Trophoblast cell (in vitro differentiated cells and primary cell): ENCODE data around the gene SNX19.

ENCODE experiments used
- DNase-seq, 2 donors: peaks; one replicate each; pipeline ENCODE4 v3.0.0-alpha.2; 2016
- H2AFZ ChIP-seq: 2 replicates; pipeline ENCODE4 v1.6.1; 2013; ENCODE audit warnings: low read length, moderate library complexity, mild to moderate bottlenecking; ENCODE audit not compliant: insufficient read depth, poor library complexity
- H2AK5ac ChIP-seq: 2 replicates; pipeline ENCODE4 v1.6.1; 2013; ENCODE audit warnings: mild to moderate bottlenecking, low read length
- H2BK120ac ChIP-seq: 2 replicates; pipeline ENCODE4 v1.6.1; 2013; ENCODE audit warnings: low read length, mild to moderate bottlenecking, moderate library complexity; ENCODE audit not compliant: insufficient read depth, poor library complexity
- H2BK12ac ChIP-seq: 2 replicates; pipeline ENCODE4 v1.6.1; 2013; ENCODE audit warnings: mild to moderate bottlenecking, low read length, moderate library complexity
- H2BK5ac ChIP-seq: 2 replicates; pipeline ENCODE4 v1.6.1; 2013; ENCODE audit warnings: low read length, low read depth, moderate library complexity, mild to moderate bottlenecking; ENCODE audit not compliant: poor library complexity
- H3K14ac ChIP-seq: 2 replicates; pipeline ENCODE4 v1.6.1; 2013; ENCODE audit warnings: mild to moderate bottlenecking, low read length
- H3K18ac ChIP-seq: 2 replicates; pipeline ENCODE4 v1.6.1; 2013; ENCODE audit warnings: mild to moderate bottlenecking, low read length
- H3K23ac ChIP-seq: 2 replicates; pipeline ENCODE4 v1.6.1; 2013; ENCODE audit warnings: low read length
- H3K27ac ChIP-seq: 2 replicates; pipeline ENCODE4 v1.5.1; 2013; ENCODE audit warnings: low read depth, mild to moderate bottlenecking, inconsistent platforms, low read length, moderate library complexity
- H3K27me3 ChIP-seq: 2 replicates; pipeline ENCODE4 v1.6.1; 2013; ENCODE audit warnings: inconsistent platforms, mild to moderate bottlenecking, low read length, moderate library complexity; ENCODE audit not compliant: insufficient read depth
- H3K36me3 ChIP-seq, 2 experiments: 1 replicate in 1 of 2; 2 replicates in 1 of 2; pipeline ENCODE4 v1.6.1; 2013; ENCODE audit warnings: low read length in 2 of 2, mild to moderate bottlenecking in 2 of 2, moderate library complexity in 1 of 2; ENCODE audit not compliant: insufficient read depth in 2 of 2, control insufficient read depth in 1 of 2
- H3K4ac ChIP-seq: 2 replicates; pipeline ENCODE4 v1.6.1; 2013; ENCODE audit warnings: low read depth, mild to moderate bottlenecking, low read length, moderate library complexity
- H3K4me1 ChIP-seq, 2 experiments: 1 replicate in 1 of 2; 2 replicates in 1 of 2; pipeline ENCODE4 v1.6.1; 2013; ENCODE audit warnings: low read length in 2 of 2, mild to moderate bottlenecking in 2 of 2, moderate library complexity in 1 of 2; ENCODE audit not compliant: insufficient read depth in 2 of 2, control insufficient read depth in 1 of 2
- H3K4me2 ChIP-seq: 2 replicates; pipeline ENCODE4 v1.6.1; 2013; ENCODE audit warnings: inconsistent platforms, mild to moderate bottlenecking, low read length, moderate library complexity
- H3K4me3 ChIP-seq: 2 replicates; pipeline ENCODE4 v1.5.1; 2013; ENCODE audit warnings: mild to moderate bottlenecking, low read depth, low read length, inconsistent platforms
- H3K79me1 ChIP-seq: one replicate; pipeline ENCODE4 v1.6.1; 2013; ENCODE audit warnings: low read length
- H3K79me2 ChIP-seq: 2 replicates; pipeline ENCODE4 v1.6.1; 2013; ENCODE audit warnings: low read length, mild to moderate bottlenecking; ENCODE audit not compliant: control insufficient read depth, insufficient read depth, poor library complexity
- H3K9ac ChIP-seq: 2 replicates; pipeline ENCODE4 v1.6.1; 2013; ENCODE audit warnings: mild to moderate bottlenecking, low read length
- H3K9me3 ChIP-seq: 2 replicates; pipeline ENCODE4 v1.6.1; 2013; ENCODE audit warnings: low read depth, mild to moderate bottlenecking, control low read depth, inconsistent platforms, low read length; ENCODE audit not compliant: insufficient read depth
- H4K12ac ChIP-seq: 2 replicates; pipeline ENCODE4 v1.6.1; 2013; ENCODE audit warnings: low read depth, mild to moderate bottlenecking, low read length, moderate library complexity
- H4K8ac ChIP-seq: 2 replicates; pipeline ENCODE4 v1.6.1; 2013; ENCODE audit warnings: low read depth, mild to moderate bottlenecking, low read length, moderate library complexity
- H4K91ac ChIP-seq: one replicate; pipeline ENCODE4 v1.6.1; 2013; ENCODE audit warnings: low read depth, mild to moderate bottlenecking, low read length, moderate library complexity
- WGBS: extraction: QIAGEN DNeasy Blood & Tissue Kit; methylation state at CpG from one replicate; pipeline ENCODE4 v1.1.7; 2013; ENCODE audit warnings: missing lambda C conversion rate; ENCODE audit not compliant: insufficient read length, insufficient coverage; ENCODE audit errors: extremely low coverage; 5-methylcytosine and 5-hydroxymethylcytosine counted together

SNX19 gene

GRCh38 chr11:130904380-130904779 lies 11.9 kb downstream of the SNX19 start:
- Histone ChIP-seq H4K8ac (no peak overlapping the region), H3K23ac (no peak overlapping the region), H2AK5ac (no peak overlapping the region), H3K14ac (no peak overlapping the region), H3K79me2 (no peaks in the 10 kb centered on the region), H4K12ac (no peak overlapping the region), H3K27me3 (no peaks in the 10 kb centered on the region), H2AFZ (no peak overlapping the region), H4K91ac (no peak overlapping the region), H3K36me3 (peaks cover 16 to 50% of the 10 kb centered on the region in 2 experiments), H2BK12ac (no peak overlapping the region), H2BK120ac (no peak overlapping the region), H3K18ac (no peak overlapping the region), H3K79me1 (no peaks in the 10 kb centered on the region), H3K4me2 (no peak overlapping the region), H3K4me3 (no peak overlapping the region), H2BK5ac (no peak overlapping the region), H3K9me3 (no peaks in the 10 kb centered on the region), H3K27ac (no peak overlapping the region), H3K4ac (no peak overlapping the region), H3K4me1 (no peaks in the 10 kb centered on the region), H3K9ac (no peak overlapping the region)
- peak in 1 of 2 donors; percentile 36 for DNase-seq
- no CpG with 5 or more reads among the region's 1 CpG for WGBS

- Histone ChIP-seq H4K8ac (no peak overlapping the region), H2AK5ac (no peak overlapping the region), H3K4ac (no peak overlapping the region), H3K27ac (no peak overlapping the region), H3K27me3 (no peaks in the 10 kb centered on the region), H3K9me3 (no peaks in the 10 kb centered on the region), H3K4me1 (no peaks in the 10 kb centered on the region), H2AFZ (no peak overlapping the region), H4K91ac (no peak overlapping the region), H3K9ac (no peak overlapping the region), H3K79me2 (no peaks in the 10 kb centered on the region), H2BK5ac (no peak overlapping the region), H4K12ac (no peak overlapping the region), H2BK120ac (no peak overlapping the region), H3K36me3 (peaks cover 15 to 58% of the 10 kb centered on the region in 2 experiments), H3K18ac (no peak overlapping the region), H3K4me2 (no peak overlapping the region), H2BK12ac (no peak overlapping the region), H3K14ac (no peak overlapping the region), H3K79me1 (no peaks in the 10 kb centered on the region), H3K23ac (no peak overlapping the region), H3K4me3 (no peak overlapping the region)
- no CpG with 5 or more reads among the region's 3 CpGs for WGBS
- DNase-seq: no peak
Observed at GRCh38 chr11:130902380-130902779, 13.9 kb downstream of the SNX19 start.

- Histone ChIP-seq H3K36me3 (peaks cover 16 to 54% of the 10 kb centered on the region in 2 experiments), H3K18ac (no peak overlapping the region), H3K4me3 (no peak overlapping the region), H2BK12ac (no peak overlapping the region), H2BK120ac (no peak overlapping the region), H3K79me2 (no peaks in the 10 kb centered on the region), H2BK5ac (no peak overlapping the region), H3K79me1 (no peaks in the 10 kb centered on the region), H3K27ac (no peak overlapping the region), H4K91ac (no peak overlapping the region), H2AFZ (no peak overlapping the region), H2AK5ac (no peak overlapping the region), H3K4me1 (no peaks in the 10 kb centered on the region), H4K12ac (no peak overlapping the region), H3K23ac (no peak overlapping the region), H3K27me3 (no peaks in the 10 kb centered on the region), H3K14ac (no peak overlapping the region), H3K9ac (no peak overlapping the region), H4K8ac (no peak overlapping the region), H3K9me3 (no peaks in the 10 kb centered on the region), H3K4ac (no peak overlapping the region), H3K4me2 (no peak overlapping the region)
- no peak for DNase-seq
- WGBS: no CpG with 5 or more reads among the region's 4 CpGs
Observed at GRCh38 chr11:130899106-130899505, 17.2 kb downstream of the SNX19 start.

GRCh38 chr11:130897262-130898182 lies 18.8 kb downstream of the SNX19 start:
- Histone ChIP-seq H3K9me3 (no peaks in the 10 kb centered on the region), H2AK5ac (no peak overlapping the region), H3K27ac (no peak overlapping the region), H4K8ac (no peak overlapping the region), H3K23ac (no peak overlapping the region), H4K91ac (no peak overlapping the region), H3K27me3 (no peaks in the 10 kb centered on the region), H3K4me3 (no peak overlapping the region), H3K14ac (no peak overlapping the region), H2BK12ac (no peak overlapping the region), H2AFZ (no peak overlapping the region), H3K79me1 (no peaks in the 10 kb centered on the region), H3K36me3 (peaks cover 18 to 54% of the 10 kb centered on the region in 2 experiments), H3K4me2 (no peak overlapping the region), H4K12ac (no peak overlapping the region), H2BK120ac (no peak overlapping the region), H3K18ac (no peak overlapping the region), H2BK5ac (no peak overlapping the region), H3K4ac (no peak overlapping the region), H3K4me1 (no peaks in the 10 kb centered on the region), H3K9ac (no peak overlapping the region), H3K79me2 (no peaks in the 10 kb centered on the region)
- no CpG with 5 or more reads among the region's 17 CpGs for WGBS
- no peak for DNase-seq
